ENCODE data around the gene SRGAP1.
A peak's percentile ranks its signal among the peaks of the same experiment; 100 is the strongest.

Gene SRGAP1

GRCh38 chr12:63846238-63846967 lies 1.9 kb downstream of the SRGAP1 start:
- TF ChIP-seq, protein P1, sequence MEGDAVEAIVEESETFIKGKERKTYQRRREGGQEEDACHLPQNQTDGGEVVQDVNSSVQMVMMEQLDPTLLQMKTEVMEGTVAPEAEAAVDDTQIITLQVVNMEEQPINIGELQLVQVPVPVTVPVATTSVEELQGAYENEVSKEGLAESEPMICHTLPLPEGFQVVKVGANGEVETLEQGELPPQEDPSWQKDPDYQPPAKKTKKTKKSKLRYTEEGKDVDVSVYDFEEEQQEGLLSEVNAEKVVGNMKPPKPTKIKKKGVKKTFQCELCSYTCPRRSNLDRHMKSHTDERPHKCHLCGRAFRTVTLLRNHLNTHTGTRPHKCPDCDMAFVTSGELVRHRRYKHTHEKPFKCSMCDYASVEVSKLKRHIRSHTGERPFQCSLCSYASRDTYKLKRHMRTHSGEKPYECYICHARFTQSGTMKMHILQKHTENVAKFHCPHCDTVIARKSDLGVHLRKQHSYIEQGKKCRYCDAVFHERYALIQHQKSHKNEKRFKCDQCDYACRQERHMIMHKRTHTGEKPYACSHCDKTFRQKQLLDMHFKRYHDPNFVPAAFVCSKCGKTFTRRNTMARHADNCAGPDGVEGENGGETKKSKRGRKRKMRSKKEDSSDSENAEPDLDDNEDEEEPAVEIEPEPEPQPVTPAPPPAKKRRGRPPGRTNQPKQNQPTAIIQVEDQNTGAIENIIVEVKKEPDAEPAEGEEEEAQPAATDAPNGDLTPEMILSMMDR (IDR thresholded peaks at IDR 0.05; ENCODE audit: low read depth, low read length) = no peak
- peak overlapping the region; percentile 82 for H3K4me3 ChIP-seq (ENCODE audit: low read depth, low read length)

GRCh38 chr12:63848450-63848849 lies 4.0 kb downstream of the SRGAP1 start:
- 0 out of 2 replicates have a peak overlapping the region, but pooled peaks have one; percentile 3 for H3K4me3 ChIP-seq (ENCODE audit: low read depth, low read length)
- TF ChIP-seq, protein P1 (IDR thresholded peaks at IDR 0.05; ENCODE audit: low read depth, low read length) = no peak

DNA sequence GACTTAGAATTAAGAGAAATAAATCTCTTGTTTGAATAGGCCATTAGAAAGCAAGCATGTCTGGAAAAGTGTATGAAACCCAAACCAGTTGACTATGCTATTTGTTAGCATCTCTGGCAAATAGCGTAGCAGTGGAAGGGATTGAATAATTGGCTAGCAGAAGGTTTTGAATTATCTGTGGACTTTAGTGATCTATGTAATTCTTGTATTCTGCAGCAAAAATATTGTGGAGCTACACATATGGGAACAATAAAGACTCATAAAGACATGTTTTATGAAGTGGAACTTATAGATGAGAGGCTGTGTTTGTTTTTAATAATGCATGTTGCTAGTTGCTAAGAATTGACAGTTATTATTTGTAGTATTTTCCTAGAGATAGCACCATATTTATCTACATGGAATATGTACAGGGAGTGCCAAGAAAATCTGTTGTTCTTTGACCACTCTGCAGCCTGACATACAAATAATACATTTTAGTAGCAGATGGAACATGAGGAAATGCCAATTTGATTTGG lies 4.7 kb downstream of the SRGAP1 start:
- no peak overlapping the region for H3K4me3 ChIP-seq (ENCODE audit: low read depth, low read length)
- TF ChIP-seq, protein P1 (IDR thresholded peaks at IDR 0.05; ENCODE audit: low read depth, low read length) = no peak

DNA sequence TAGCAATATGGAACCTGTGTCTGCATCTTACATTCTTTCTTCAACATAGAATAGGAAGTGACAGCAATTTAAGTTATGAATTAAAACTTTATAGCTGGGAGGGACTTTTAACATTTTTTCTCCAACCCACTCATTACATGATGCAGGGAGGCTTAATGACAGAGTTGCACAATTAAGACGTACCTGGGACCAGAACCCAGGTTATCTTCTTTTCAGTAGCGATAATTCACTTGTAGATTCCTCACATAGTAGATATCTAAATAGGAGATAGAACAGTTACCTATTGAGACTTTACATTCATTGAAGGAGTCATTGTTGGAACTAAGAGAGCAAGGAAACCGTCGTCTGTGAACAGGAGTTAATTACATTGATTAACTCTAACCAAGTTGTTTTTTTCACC lies 5.1 kb downstream of the SRGAP1 start:
- TF ChIP-seq, protein P1 (IDR thresholded peaks at IDR 0.05; ENCODE audit: low read depth, low read length) = no peak
- no peak overlapping the region for H3K4me3 ChIP-seq (ENCODE audit: low read depth, low read length)

- no peak overlapping the region for H3K4me3 ChIP-seq (ENCODE audit: low read depth, low read length)
- TF ChIP-seq, protein P1 (IDR thresholded peaks at IDR 0.05; ENCODE audit: low read depth, low read length) = no peak
These were observed 9.5 kb downstream of the SRGAP1 start for GRCh38 chr12:63853978-63854377.

DNA sequence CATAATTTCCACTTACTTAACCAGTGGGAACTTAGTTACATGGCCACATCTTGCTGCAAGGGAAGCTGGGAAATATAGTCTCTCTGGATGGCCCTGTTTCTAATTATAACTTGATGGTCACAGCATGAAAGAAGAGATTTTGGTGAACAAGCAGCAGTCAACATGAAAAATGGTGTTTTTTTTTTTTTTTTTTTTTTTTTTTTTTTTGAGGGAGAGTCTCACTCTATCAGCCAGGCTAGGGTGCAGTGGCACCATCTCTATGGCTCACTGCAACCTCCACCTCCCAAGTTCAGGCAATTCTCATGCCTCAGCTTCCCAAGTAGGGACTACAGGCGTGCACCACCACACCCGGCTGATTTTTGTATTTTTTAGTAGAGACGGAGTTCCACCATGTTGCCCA lies 10.8 kb downstream of the SRGAP1 start:
- H3K4me3 ChIP-seq (ENCODE audit: low read depth, low read length) = no peak overlapping the region
- TF ChIP-seq, protein P1 (IDR thresholded peaks at IDR 0.05; ENCODE audit: low read depth, low read length) = no peak

All from WI38 (cell line).